DND-41 (cell line): ENCODE measurements around the gene CD19.
A peak's percentile ranks its signal among the peaks of the same experiment; 100 is the strongest.

Source experiments
- ATAC-seq: fragments of 200-7000 bp; cut with Tn5 transposase; 3 replicates; pipeline ENCODE4 v1.9.1; 2021; ENCODE audit warnings: low read depth; ENCODE audit not compliant: insufficient read depth
- DNase-seq: peaks from one replicate; pipeline ENCODE4 v3.0.0-alpha.2; 2020
- H2AFZ ChIP-seq: 2 replicates; pipeline ENCODE4 v1.6.0; 2012; ENCODE audit warnings: low read depth, low read length
- H3K27ac ChIP-seq: 2 replicates; pipeline ENCODE4 v1.5.1; 2012; ENCODE audit warnings: low read length, inconsistent platforms
- H3K27me3 ChIP-seq: fragments of 200-600 bp; sonication (generic); 2 replicates; pipeline ENCODE4 v1.6.0; 2012; ENCODE audit warnings: low read length, mild to moderate bottlenecking, inconsistent platforms; ENCODE audit not compliant: insufficient read depth, poor library complexity
- H3K36me3 ChIP-seq: 2 replicates; pipeline ENCODE4 v1.5.1; 2012; ENCODE audit warnings: low read length, inconsistent platforms; ENCODE audit not compliant: insufficient read depth
- H3K4me1 ChIP-seq: 2 replicates; pipeline ENCODE4 v1.5.1; 2012; ENCODE audit warnings: mild to moderate bottlenecking, low read length; ENCODE audit not compliant: insufficient read depth
- H3K4me2 ChIP-seq: 2 replicates; pipeline ENCODE4 v1.6.0; 2012; ENCODE audit warnings: mild to moderate bottlenecking, moderate library complexity, low read length, inconsistent platforms; ENCODE audit not compliant: insufficient read depth
- H3K4me3 ChIP-seq, 2 experiments: fragments of 200-600 bp in 1 of 2; shearing (Covaris generic) in 1 of 2; 2 replicates each; pipeline ENCODE4 v1.5.1; 2012 to 2016; ENCODE audit warnings: inconsistent platforms in 2 of 2, low read length in 2 of 2, mild to moderate bottlenecking in 2 of 2, low read depth in 1 of 2, moderate library complexity in 1 of 2
- H3K79me2 ChIP-seq: 2 replicates; pipeline ENCODE4 v1.6.0; 2012; ENCODE audit warnings: low read length, inconsistent platforms; ENCODE audit not compliant: insufficient read depth
- H3K9ac ChIP-seq: 2 replicates; pipeline ENCODE4 v1.6.0; 2012; ENCODE audit warnings: low read depth, mild to moderate bottlenecking, inconsistent platforms, low read length, moderate library complexity
- H3K9me3 ChIP-seq: 2 replicates; pipeline ENCODE4 v1.5.1; 2012; ENCODE audit warnings: low read length, moderate library complexity, mild to moderate bottlenecking, inconsistent platforms; ENCODE audit not compliant: insufficient read depth, severe bottlenecking
- H4K20me1 ChIP-seq: 2 replicates; pipeline ENCODE4 v1.6.0; 2012; ENCODE audit warnings: low read length; ENCODE audit not compliant: insufficient read depth
- EZH2 ChIP-seq: IDR thresholded peaks from 3 replicates; pipeline ENCODE4 v1.6.1; 2012; ENCODE audit warnings: borderline replicate concordance, low read depth, mild to moderate bottlenecking, moderate library complexity, low read length, inconsistent platforms; ENCODE audit not compliant: severe bottlenecking
- TF ChIP-seq, protein P1 (sequence below): IDR thresholded peaks from 2 replicates; pipeline ENCODE4 v1.5.1; 2012; ENCODE audit warnings: borderline replicate concordance, low read length, moderate library complexity, mild to moderate bottlenecking; ENCODE audit not compliant: poor library complexity, severe bottlenecking; ENCODE audit errors: extremely low read depth

Gene CD19

DNA sequence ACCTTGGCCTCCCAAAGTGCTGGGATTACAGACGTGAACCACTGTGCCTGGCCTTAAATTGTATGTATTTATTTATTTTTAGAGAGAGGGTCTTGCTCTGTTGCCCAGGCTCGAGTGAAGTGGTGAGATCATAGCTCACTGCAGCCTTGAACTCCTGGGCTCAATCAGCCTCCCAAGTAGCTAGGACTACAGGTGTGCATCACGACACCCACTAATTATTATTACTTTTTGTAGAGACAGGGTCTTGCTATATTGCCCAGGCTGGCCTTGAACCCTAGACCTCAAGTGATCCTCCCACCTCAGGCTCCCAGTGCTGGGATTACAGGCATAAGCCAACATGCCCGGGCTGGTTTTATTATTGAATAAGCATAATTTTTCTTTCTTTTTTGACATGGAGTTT, 14.9 kb downstream of the CD19 start:
- Histone ChIP-seq H3K27ac (no peak overlapping the region), H3K9me3 (no peaks in the 10 kb centered on the region), H3K79me2 (peaks cover 9% of the 10 kb centered on the region), H4K20me1 (no peaks in the 10 kb centered on the region), H3K4me3 (no peak overlapping the region), H3K36me3 (no peaks in the 10 kb centered on the region), H2AFZ (no peak overlapping the region), H3K9ac (no peak overlapping the region), H3K4me1 (peaks cover 24% of the 10 kb centered on the region), H3K4me2 (no peak overlapping the region), H3K27me3 (no peaks in the 10 kb centered on the region)
- ATAC-seq (no peak), DNase-seq (no peak)
- TF ChIP-seq, protein P1, sequence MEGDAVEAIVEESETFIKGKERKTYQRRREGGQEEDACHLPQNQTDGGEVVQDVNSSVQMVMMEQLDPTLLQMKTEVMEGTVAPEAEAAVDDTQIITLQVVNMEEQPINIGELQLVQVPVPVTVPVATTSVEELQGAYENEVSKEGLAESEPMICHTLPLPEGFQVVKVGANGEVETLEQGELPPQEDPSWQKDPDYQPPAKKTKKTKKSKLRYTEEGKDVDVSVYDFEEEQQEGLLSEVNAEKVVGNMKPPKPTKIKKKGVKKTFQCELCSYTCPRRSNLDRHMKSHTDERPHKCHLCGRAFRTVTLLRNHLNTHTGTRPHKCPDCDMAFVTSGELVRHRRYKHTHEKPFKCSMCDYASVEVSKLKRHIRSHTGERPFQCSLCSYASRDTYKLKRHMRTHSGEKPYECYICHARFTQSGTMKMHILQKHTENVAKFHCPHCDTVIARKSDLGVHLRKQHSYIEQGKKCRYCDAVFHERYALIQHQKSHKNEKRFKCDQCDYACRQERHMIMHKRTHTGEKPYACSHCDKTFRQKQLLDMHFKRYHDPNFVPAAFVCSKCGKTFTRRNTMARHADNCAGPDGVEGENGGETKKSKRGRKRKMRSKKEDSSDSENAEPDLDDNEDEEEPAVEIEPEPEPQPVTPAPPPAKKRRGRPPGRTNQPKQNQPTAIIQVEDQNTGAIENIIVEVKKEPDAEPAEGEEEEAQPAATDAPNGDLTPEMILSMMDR, result no peak
- TF ChIP-seq EZH2, result no peak

DNA sequence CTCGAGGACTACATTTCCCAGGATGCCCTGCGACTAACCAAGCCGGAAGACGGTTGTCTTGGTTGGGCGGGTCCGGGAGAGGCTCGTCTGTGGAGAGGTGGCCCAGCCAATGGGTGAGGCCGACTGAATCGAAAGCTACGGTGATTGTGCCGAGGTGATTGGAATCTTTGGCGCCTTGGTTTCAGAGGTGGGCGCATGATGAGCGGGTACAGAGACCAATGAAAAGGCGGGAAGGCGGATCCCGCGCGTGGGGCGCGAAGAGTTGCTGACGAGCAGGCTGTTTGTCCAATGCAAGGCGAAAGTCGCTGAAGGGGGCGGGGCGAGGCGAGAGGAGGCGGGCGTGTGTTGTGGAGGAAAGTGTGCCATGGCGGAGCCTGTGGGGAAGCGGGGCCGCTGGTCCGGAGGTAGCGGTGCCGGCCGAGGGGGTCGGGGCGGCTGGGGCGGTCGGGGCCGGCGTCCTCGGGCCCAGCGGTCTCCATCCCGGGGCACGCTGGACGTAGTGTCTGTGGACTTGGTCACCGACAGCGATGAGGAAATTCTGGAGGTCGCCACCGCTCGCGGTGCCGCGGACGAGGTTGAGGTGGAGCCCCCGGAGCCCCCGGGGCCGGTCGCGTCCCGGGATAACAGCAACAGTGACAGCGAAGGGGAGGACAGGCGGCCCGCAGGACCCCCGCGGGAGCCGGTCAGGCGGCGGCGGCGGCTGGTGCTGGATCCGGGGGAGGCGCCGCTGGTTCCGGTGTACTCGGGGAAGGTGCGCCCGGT, 19.1 kb downstream of the CD19 start, which contains the start of gene NFATC2IP:
Gene NFATC2IP (plus strand): TSS at position 290 of the 762 bp plus-strand sequence. CDS start 75 bp downstream, at position 365.
- H3K79me2 ChIP-seq, result peaks cover 50% of the 10 kb centered on the region
- peak within 1 kb of the TSS; percentile 77 for H3K4me2 ChIP-seq
- peak within 1 kb of the TSS; percentile 84 for H3K27ac ChIP-seq
- DNase-seq (peak; percentile 100), ATAC-seq (peak; percentile 94)
- H3K27me3 ChIP-seq, result no peaks in the 10 kb centered on the region
- H3K4me1 ChIP-seq, result peaks cover 38% of the 10 kb centered on the region
- H3K36me3 ChIP-seq, result peaks cover 41% of the 10 kb centered on the region
- H4K20me1 ChIP-seq, result peaks cover 25% of the 10 kb centered on the region; the same call in 1 of the 2 replicates
- peak within 1 kb of the TSS; percentile 94 for H3K9ac ChIP-seq
- peak within 1 kb of the TSS; percentile 82 to 93 for H3K4me3 ChIP-seq
- H2AFZ ChIP-seq, result peak within 1 kb of the TSS; percentile 86
- no peaks in the 10 kb centered on the region for H3K9me3 ChIP-seq
- no peak for TF ChIP-seq EZH2
- TF ChIP-seq, protein P1, result no peak

DNA sequence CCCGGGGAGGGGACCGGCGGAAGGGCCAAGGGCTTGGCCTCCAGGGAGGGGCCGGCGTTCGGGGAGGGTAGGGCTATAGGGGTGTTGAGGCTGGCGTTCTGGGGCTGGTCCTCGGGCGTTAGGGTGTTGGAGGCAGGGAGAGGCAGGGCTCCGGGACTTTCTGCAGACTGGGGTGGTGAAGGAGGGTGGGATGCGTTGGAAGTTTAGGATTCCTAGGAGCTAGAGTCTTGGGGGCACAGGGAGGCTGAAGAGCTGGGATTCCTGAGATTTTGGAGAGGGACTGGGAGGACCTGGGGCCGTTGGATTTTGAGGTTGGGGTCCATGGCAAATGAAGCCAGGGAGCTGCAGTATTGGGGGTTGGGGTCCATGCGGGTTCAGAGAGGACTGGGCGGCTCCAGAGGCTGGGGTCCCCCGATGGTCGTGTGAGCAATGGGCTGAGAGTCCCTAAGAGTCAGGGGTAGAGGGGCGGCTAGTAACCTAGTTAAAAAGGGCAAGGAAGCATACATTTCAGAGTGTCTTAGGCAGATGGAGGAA, 19.7 kb downstream of the CD19 start:
- Histone ChIP-seq H3K4me1 (peaks cover 34% of the 10 kb centered on the region), H3K9me3 (no peaks in the 10 kb centered on the region), H3K4me2 (peak overlapping the region; percentile 77), H2AFZ (peak overlapping the region; percentile 83), H4K20me1 (peaks cover 29% of the 10 kb centered on the region; the same call in 1 of the 2 replicates), H3K36me3 (peaks cover 47% of the 10 kb centered on the region), H3K27ac (peak overlapping the region; percentile 77), H3K79me2 (peaks cover 53% of the 10 kb centered on the region), H3K9ac (peak overlapping the region; percentile 94), H3K27me3 (no peaks in the 10 kb centered on the region), H3K4me3 (peak overlapping the region; percentile 82 to 93)
- TF ChIP-seq, protein P1, result no peak
- TF ChIP-seq EZH2, result no peak
- peak; percentile 39 for DNase-seq
- ATAC-seq, result no peak
